NOMO-1 (cell line): ENCODE measurements around the gene SOX11.

Experiments used
- DNase-seq, 2 experiments: peaks; one replicate each; lab custom pipeline; 2025; ENCODE audit not compliant: unreplicated experiment in 2 of 2; lab: John Stamatoyannopoulos, UW

The SOX11 gene

GRCh38 chr2:5691221-5691984 lies 781 bp upstream of the SOX11 start:
- DNase-seq, result no peak

- no peak for DNase-seq
These were observed 540 bp downstream of the SOX11 start for GRCh38 chr2:5692561-5693286.

- DNase-seq, result no peak
These were observed 1.4 kb downstream of the SOX11 start for GRCh38 chr2:5693287-5694201.

DNA sequence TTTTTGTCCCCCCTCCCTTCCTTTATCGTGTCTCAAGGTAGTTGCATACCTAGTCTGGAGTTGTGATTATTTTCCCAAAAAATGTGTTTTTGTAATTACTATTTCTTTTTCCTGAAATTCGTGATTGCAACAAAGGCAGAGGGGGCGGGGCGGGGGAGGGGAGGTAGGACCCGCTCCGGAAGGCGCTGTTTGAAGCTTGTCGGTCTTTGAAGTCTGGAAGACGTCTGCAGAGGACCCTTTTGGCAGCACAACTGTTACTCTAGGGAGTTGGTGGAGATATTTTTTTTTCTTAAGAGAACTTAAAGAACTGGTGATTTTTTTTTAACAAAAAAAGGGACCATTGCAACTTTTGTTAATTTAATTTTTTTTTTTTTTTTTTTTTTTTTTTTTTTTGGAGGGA lies 2.1 kb downstream of the SOX11 start:
- DNase-seq, result no peak

DNA sequence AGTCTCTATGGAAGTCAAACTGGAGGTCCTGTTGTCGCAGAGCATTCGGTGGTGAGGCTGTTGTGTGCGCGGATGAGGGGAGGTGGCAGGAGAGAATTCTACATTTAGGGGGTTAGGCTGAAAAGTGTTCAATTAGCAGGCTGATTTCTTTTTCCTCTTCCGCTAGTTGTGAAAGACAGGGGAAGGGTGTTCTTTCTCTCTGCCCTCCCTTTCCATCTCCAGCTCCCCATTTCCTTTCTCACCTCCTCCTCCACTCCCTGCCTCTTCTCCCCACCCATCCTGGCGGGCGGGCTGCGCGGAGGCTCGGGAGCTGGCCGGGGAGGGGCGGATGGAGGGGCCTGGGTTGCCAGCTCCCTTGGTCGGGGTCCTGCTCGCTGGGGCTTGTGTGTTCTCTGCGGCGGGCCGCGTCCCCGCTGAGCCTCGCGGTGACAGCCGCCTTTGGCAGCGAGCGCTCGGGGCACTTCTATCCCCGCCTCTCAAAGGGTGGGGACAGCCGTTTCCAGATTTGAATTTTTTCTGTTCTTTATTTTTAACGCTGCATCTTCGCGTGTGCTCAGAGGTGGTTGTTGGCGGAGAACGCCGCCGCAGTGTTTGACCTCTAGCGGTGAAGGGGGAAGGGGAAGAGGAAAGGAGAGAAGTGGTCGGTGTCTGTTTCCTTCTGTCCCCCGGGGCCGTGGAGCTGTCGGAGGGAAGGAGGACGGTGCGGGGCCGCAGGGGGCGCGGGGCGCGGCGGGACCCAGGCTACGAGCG lies 3.6 kb downstream of the SOX11 start:
- DNase-seq, result no peak

- DNase-seq, result no peak
These were observed 4.3 kb downstream of the SOX11 start for GRCh38 chr2:5696404-5696944.

DNA sequence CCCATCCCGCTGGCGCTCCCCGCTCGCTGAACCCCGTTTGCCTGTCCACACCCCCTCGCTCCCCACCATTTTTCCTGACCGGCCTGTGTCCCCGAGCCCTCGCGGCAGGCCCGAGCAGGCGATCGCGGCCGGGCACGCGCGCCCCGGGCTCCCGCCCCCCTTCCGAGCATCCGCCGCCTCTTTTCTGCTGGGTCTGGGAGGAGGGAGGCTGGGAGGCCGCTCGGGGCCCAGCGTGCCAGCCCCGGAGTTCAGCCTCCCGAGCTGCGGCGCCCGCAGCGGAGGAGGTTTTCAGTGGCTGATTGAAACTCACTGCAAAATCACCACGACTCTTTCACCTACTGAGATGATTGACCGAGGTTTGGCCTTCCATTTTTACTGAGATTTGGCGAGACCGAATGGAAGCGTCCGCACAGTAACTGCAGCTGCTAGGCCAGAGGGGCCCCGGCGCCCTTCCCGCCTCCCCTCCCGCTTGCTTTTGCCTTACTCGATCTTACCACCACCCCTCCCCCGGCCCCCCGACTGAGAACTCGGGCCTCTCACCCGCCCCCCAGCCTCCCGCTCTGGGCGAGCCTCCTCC lies 4.8 kb downstream of the SOX11 start:
- DNase-seq, result no peak

DNA sequence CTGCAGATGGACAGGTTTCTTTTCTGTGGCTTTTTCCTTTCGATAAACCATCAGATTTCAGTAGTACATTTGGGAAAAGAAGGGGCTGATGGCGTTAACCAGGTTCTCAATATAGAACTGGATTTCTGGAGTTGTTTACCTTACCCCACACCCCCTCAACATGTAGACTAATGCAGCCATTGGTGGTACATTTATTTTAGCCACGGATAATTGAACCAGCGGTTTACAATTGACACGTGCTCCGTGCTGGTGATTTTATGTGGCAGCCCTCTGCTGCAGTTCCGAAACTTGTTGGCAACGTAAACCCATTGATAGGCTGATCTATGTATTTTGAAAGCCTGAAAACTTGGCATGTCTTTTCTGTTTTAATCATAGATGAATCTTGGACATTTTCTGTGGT lies 5.4 kb downstream of the SOX11 start:
- DNase-seq, result no peak

- DNase-seq, result no peak
These were observed 6.0 kb downstream of the SOX11 start for GRCh38 chr2:5698134-5698533.

- DNase-seq, result no peak
These were observed 7.8 kb downstream of the SOX11 start for GRCh38 chr2:5699963-5700362.

DNA sequence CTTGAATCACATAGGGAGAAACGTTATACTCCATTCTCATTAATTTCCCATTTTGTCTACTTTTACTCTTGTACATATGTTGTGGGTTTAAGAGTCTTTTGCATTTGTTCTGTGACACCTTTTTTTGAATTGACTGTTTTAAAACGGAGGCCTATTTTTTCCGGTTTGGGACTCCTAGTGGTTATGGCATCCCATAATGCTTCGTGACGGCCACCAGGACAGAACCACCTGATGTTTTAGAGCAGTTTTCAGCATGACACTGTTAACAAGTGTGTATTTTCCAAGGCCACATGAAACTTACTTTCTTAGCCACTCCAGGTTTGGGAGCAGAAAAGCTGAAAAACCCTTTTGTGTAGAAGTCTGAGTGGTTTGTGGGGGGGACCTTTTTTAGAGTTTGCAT lies 8.4 kb downstream of the SOX11 start:
- DNase-seq, result no peak

DNA sequence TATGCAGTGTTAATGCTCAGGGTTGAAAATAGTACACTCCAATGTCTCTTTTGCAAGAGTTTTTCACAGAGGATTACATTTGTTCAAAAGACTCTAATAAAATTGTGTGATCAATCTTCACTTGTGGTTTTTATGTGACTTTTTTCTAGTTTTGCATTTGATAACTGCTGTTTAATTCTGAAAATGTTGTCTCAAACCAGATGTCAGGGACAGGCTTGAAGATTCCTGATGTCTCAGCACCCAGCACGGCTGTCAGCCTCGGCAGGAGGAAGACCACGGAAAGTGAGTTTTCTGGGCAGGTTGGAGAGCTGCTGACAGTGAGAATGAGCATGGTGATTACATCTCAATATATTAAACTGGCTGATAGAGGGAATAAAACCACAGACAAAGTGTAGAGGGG lies 9.1 kb downstream of the SOX11 start:
- DNase-seq, result no peak

DNA sequence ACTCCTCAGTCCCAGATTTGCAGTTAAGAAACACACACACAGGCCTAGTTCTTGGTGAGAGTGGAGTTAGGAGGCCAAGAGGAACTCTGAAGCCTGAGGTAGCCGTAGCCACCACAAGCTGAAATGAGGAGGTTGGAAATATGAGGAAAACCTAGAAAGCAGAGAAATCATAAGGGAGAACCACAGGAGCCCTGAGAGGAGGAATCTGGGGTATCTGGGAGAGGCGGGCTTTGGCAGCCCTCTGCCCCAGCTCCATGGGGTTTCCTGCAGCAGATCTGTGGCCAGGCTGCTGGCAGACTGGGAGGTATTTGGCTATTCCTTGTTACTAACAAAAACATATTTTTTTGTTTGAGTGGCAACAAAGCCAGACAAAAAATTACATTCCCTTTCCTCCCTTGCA lies 11.0 kb downstream of the SOX11 start:
- DNase-seq, result no peak

DNA sequence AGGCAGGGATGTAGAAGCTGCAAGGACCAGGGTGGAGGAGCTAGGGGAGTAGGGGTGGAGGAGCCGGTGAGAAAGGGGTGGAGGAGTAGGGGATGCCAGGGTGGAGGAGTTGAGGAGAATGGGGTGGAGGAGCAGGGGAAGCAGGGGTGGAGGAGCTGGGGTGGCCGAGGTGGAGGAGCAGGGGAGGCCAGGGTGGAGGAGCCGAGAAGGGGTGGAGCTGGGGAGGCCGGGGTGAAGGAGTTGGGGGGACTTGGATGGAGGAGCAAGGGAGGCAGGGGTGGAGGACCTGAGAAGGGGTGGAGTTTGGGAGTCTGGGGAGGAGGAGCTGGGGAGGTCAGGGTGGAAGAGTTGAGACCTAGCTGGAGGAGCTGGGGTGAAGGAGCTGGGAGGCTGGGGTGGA lies 13.3 kb downstream of the SOX11 start:
- DNase-seq, result no peak

GRCh38 chr2:5706717-5707455 lies 14.7 kb downstream of the SOX11 start:
- no peak for DNase-seq

- no peak for DNase-seq
These were observed 18.4 kb downstream of the SOX11 start for GRCh38 chr2:5710615-5711014.

GRCh38 chr2:5713101-5713500 lies 20.9 kb downstream of the SOX11 start:
- no peak for DNase-seq

DNA sequence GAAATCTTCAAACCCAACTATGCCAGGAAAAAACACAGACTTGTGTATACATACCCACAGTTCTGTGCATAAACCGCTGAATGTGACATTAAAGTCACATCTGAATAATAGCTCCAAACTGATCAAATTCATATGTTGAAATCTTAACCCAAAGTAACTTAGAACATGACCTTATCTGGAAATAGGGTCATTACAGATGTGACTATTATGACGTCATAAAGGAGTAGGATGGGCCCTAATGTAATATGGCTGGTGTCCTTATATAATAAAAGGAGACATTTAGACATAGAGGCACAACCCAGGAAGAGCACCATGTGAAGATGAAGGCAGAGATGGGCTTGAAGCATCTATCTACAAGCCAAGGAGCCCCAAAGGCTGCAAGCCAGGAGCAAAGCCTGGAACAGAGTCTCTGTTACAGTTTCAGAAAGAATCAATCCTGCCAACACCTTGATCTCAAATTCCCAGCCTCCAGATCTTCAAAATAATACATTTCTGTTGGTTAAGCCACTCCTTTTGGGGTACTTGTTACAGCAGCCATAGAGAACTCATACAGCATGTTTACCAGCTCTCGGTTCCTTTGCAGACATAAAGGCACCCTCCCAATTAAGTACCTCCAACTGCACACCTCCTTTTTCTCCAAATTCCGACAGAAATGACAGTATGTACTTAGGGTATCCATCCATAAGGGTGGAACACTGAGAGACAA lies 27.6 kb downstream of the SOX11 start:
- no peak for DNase-seq

- DNase-seq, result no peak
These were observed 28.2 kb downstream of the SOX11 start for GRCh38 chr2:5720426-5720825.
